Measurements from ENCODE around the gene PHETA1.
"Not testable (repeated sequence)": the region's sequence is repeated elsewhere in the genome, so short reads cannot be mapped to it uniquely, and the experiment has no call there.

Gene PHETA1

GRCh38 chr12:111404362-111405148 is 35.7 kb upstream of the PHETA1 start:
- peak; percentile 41 for DNase-seq (ENCODE audit: low read depth)
- no peaks in the 10 kb centered on the region for H3K36me3 ChIP-seq (ENCODE audit: control insufficient read depth, insufficient read depth, low read length, severe bottlenecking)
- peak overlapping the region; percentile 94 for H3K4me3 ChIP-seq (ENCODE audit: low read length)

GRCh38 chr12:111402490-111402824 is 33.6 kb upstream of the PHETA1 start:
- peaks cover 20% of the 10 kb centered on the region for H3K4me1 ChIP-seq (ENCODE audit: control insufficient read depth, insufficient read depth, low read length)
- H3K27me3 ChIP-seq (replicated peaks; ENCODE audit: control insufficient read depth, insufficient read depth, low read length); H3K9me3 ChIP-seq (ENCODE audit: control insufficient read depth, low read length); H3K9ac ChIP-seq (ENCODE audit: low read length); DNase-seq (ENCODE audit: low read depth); H3K4me3 ChIP-seq (ENCODE audit: low read length); H3K36me3 ChIP-seq (ENCODE audit: control insufficient read depth, insufficient read depth, low read length, severe bottlenecking): not testable (repeated sequence)

More at GRCh38 chr12:111404362-111405148, 35.7 kb upstream of the PHETA1 start:
- H3K27me3 ChIP-seq (replicated peaks; ENCODE audit: control insufficient read depth, insufficient read depth, low read length) = no peaks in the 10 kb centered on the region
- H3K9me3 ChIP-seq (ENCODE audit: control insufficient read depth, low read length) = no peaks in the 10 kb centered on the region
- peaks cover 34% of the 10 kb centered on the region for H3K4me1 ChIP-seq (ENCODE audit: control insufficient read depth, insufficient read depth, low read length)
- H3K9ac ChIP-seq (ENCODE audit: low read length) = peak overlapping the region; percentile 59

- Histone ChIP-seq H3K36me3 (ENCODE audit: control insufficient read depth, insufficient read depth, low read length, severe bottlenecking) (no peaks in the 10 kb centered on the region), H3K9ac (ENCODE audit: low read length) (no peak overlapping the region), H3K9me3 (ENCODE audit: control insufficient read depth, low read length) (no peaks in the 10 kb centered on the region), H3K4me3 (ENCODE audit: low read length) (no peak overlapping the region), H3K4me1 (ENCODE audit: control insufficient read depth, insufficient read depth, low read length) (peaks cover 12% of the 10 kb centered on the region), H3K27me3 (replicated peaks; ENCODE audit: control insufficient read depth, insufficient read depth, low read length) (no peaks in the 10 kb centered on the region)
- DNase-seq (ENCODE audit: low read depth) = no peak
These were observed 32.3 kb upstream of the PHETA1 start for GRCh38 chr12:111401167-111401605.

- not testable (repeated sequence) for H3K9me3 ChIP-seq (ENCODE audit: control insufficient read depth, low read length); H3K36me3 ChIP-seq (ENCODE audit: control insufficient read depth, insufficient read depth, low read length, severe bottlenecking); H3K9ac ChIP-seq (ENCODE audit: low read length); H3K27me3 ChIP-seq (replicated peaks; ENCODE audit: control insufficient read depth, insufficient read depth, low read length); DNase-seq (ENCODE audit: low read depth); H3K4me3 ChIP-seq (ENCODE audit: low read length)
- H3K4me1 ChIP-seq (ENCODE audit: control insufficient read depth, insufficient read depth, low read length) = peaks cover 12% of the 10 kb centered on the region
These were observed 31.0 kb upstream of the PHETA1 start for GRCh38 chr12:111399741-111400404.

GRCh38 chr12:111398530-111398929 is 29.6 kb upstream of the PHETA1 start:
- H3K36me3 ChIP-seq (ENCODE audit: control insufficient read depth, insufficient read depth, low read length, severe bottlenecking) = no peaks in the 10 kb centered on the region
- H3K4me1 ChIP-seq (ENCODE audit: control insufficient read depth, insufficient read depth, low read length) = peaks cover 11% of the 10 kb centered on the region
- H3K4me3 ChIP-seq (ENCODE audit: low read length) = no peak overlapping the region
- no peaks in the 10 kb centered on the region for H3K27me3 ChIP-seq (replicated peaks; ENCODE audit: control insufficient read depth, insufficient read depth, low read length)
- no peak overlapping the region for H3K9ac ChIP-seq (ENCODE audit: low read length)
- no peak for DNase-seq (ENCODE audit: low read depth)
- no peaks in the 10 kb centered on the region for H3K9me3 ChIP-seq (ENCODE audit: control insufficient read depth, low read length)

- peak; percentile 94 for DNase-seq (ENCODE audit: low read depth)
- Histone ChIP-seq H3K9me3 (ENCODE audit: control insufficient read depth, low read length) (no peaks in the 10 kb centered on the region), H3K36me3 (ENCODE audit: control insufficient read depth, insufficient read depth, low read length, severe bottlenecking) (no peaks in the 10 kb centered on the region), H3K4me3 (ENCODE audit: low read length) (peak overlapping the region; percentile 63), H3K9ac (ENCODE audit: low read length) (peak overlapping the region; percentile 71), H3K4me1 (ENCODE audit: control insufficient read depth, insufficient read depth, low read length) (peaks cover 5% of the 10 kb centered on the region), H3K27me3 (replicated peaks; ENCODE audit: control insufficient read depth, insufficient read depth, low read length) (no peaks in the 10 kb centered on the region)
These were observed 28.0 kb upstream of the PHETA1 start for GRCh38 chr12:111396726-111397445.

GRCh38 chr12:111396271-111396670 is 27.4 kb upstream of the PHETA1 start:
- H3K9ac ChIP-seq (ENCODE audit: low read length); H3K27me3 ChIP-seq (replicated peaks; ENCODE audit: control insufficient read depth, insufficient read depth, low read length); H3K4me1 ChIP-seq (ENCODE audit: control insufficient read depth, insufficient read depth, low read length); H3K9me3 ChIP-seq (ENCODE audit: control insufficient read depth, low read length); H3K36me3 ChIP-seq (ENCODE audit: control insufficient read depth, insufficient read depth, low read length, severe bottlenecking); H3K4me3 ChIP-seq (ENCODE audit: low read length); DNase-seq (ENCODE audit: low read depth): not testable (repeated sequence)

GRCh38 chr12:111395336-111396187 is 26.7 kb upstream of the PHETA1 start:
- no peak overlapping the region for H3K4me3 ChIP-seq (ENCODE audit: low read length)
- no peaks in the 10 kb centered on the region for H3K36me3 ChIP-seq (ENCODE audit: control insufficient read depth, insufficient read depth, low read length, severe bottlenecking)
- DNase-seq (ENCODE audit: low read depth) = no peak
- no peaks in the 10 kb centered on the region for H3K27me3 ChIP-seq (replicated peaks; ENCODE audit: control insufficient read depth, insufficient read depth, low read length)
- H3K9me3 ChIP-seq (ENCODE audit: control insufficient read depth, low read length) = no peaks in the 10 kb centered on the region
- H3K9ac ChIP-seq (ENCODE audit: low read length) = no peak overlapping the region
- H3K4me1 ChIP-seq (ENCODE audit: control insufficient read depth, insufficient read depth, low read length) = peaks cover 5% of the 10 kb centered on the region

GRCh38 chr12:111394480-111394879 is 25.6 kb upstream of the PHETA1 start:
- no peaks in the 10 kb centered on the region for H3K36me3 ChIP-seq (ENCODE audit: control insufficient read depth, insufficient read depth, low read length, severe bottlenecking)
- DNase-seq (ENCODE audit: low read depth) = no peak
- no peaks in the 10 kb centered on the region for H3K9me3 ChIP-seq (ENCODE audit: control insufficient read depth, low read length)
- peaks cover 5% of the 10 kb centered on the region for H3K4me1 ChIP-seq (ENCODE audit: control insufficient read depth, insufficient read depth, low read length)
- no peak overlapping the region for H3K9ac ChIP-seq (ENCODE audit: low read length)
- H3K4me3 ChIP-seq (ENCODE audit: low read length) = no peak overlapping the region
- H3K27me3 ChIP-seq (replicated peaks; ENCODE audit: control insufficient read depth, insufficient read depth, low read length) = no peaks in the 10 kb centered on the region

GRCh38 chr12:111393700-111394300 is 24.9 kb upstream of the PHETA1 start:
- Histone ChIP-seq H3K4me1 (ENCODE audit: control insufficient read depth, insufficient read depth, low read length) (peaks cover 3% of the 10 kb centered on the region), H3K36me3 (ENCODE audit: control insufficient read depth, insufficient read depth, low read length, severe bottlenecking) (no peaks in the 10 kb centered on the region), H3K9me3 (ENCODE audit: control insufficient read depth, low read length) (no peaks in the 10 kb centered on the region), H3K27me3 (replicated peaks; ENCODE audit: control insufficient read depth, insufficient read depth, low read length) (no peaks in the 10 kb centered on the region), H3K9ac (ENCODE audit: low read length) (no peak overlapping the region), H3K4me3 (ENCODE audit: low read length) (no peak overlapping the region)
- DNase-seq (ENCODE audit: low read depth) = no peak
